Peyer's patch (tissue), 4 donors: ENCODE measurements around the gene CGN. TPM values are rescaled to one million over a fixed set of nuclear protein-coding genes. Genes with fewer than 3 reads are reported as not detected.

Experiments
- DNase-seq, 3 donors: peaks; one replicate each; pipeline ENCODE4 v3.0.0-alpha.2; 2017 to 2019
- H3K27ac ChIP-seq, 4 donors: fragments of 200-600 bp; sonication (generic); one replicate each; pipeline ENCODE4 v1.5.1; 2016 to 2019
- H3K27me3 ChIP-seq, 2 donors: fragments of 200-600 bp; sonication (generic); one replicate each; pipeline ENCODE4 v1.5.1; 2019
- H3K36me3 ChIP-seq, 3 donors: fragments of 200-600 bp; sonication (generic); one replicate each; pipeline ENCODE4 v1.5.1; 2016 to 2019
- H3K4me1 ChIP-seq, 4 donors: fragments of 200-600 bp; sonication (generic); one replicate each; pipeline ENCODE4 v1.5.1; 2016 to 2019
- H3K4me3 ChIP-seq, 4 donors: fragments of 200-600 bp; sonication (generic); 1 replicate in 3 of 4; 2 replicates in 1 of 4; pipeline ENCODE4 v1.5.1; 2016 to 2019; ENCODE audit warnings: mild to moderate bottlenecking in 1 of 4
- H3K9me3 ChIP-seq, 4 donors: fragments of 200-600 bp; sonication (generic); one replicate each; pipeline ENCODE4 v1.5.1; 2016 to 2019; ENCODE audit warnings: mild to moderate bottlenecking in 1 of 4
- CTCF ChIP-seq, 6 experiments: fragments of 450-650 bp in 4 of 6; fragments of 200-600 bp in 2 of 6; sonication (generic) in 1 of 6; IDR thresholded peaks; one replicate each; pipeline ENCODE4 v1.5.1; 2017 to 2019; ENCODE audit warnings: antibody characterized with exemption in 6 of 6, mild to moderate bottlenecking in 3 of 6, moderate library complexity in 1 of 6
- POLR2A ChIP-seq, 2 donors: fragments of 450-650 bp; IDR thresholded peaks; one replicate each; pipeline ENCODE4 v1.5.1; 2017; ENCODE audit warnings: antibody characterized with exemption in 2 of 2, mild to moderate bottlenecking in 2 of 2, moderate library complexity in 2 of 2
- total RNA-seq, 4 donors: library from RNA; depleted of rRNA; stranded (reverse); fragments of >200 nt; gene quantifications; one replicate each; pipeline ENCODE4 v1.1.0, GENCODE V29; 2016

CGN gene, protein sequence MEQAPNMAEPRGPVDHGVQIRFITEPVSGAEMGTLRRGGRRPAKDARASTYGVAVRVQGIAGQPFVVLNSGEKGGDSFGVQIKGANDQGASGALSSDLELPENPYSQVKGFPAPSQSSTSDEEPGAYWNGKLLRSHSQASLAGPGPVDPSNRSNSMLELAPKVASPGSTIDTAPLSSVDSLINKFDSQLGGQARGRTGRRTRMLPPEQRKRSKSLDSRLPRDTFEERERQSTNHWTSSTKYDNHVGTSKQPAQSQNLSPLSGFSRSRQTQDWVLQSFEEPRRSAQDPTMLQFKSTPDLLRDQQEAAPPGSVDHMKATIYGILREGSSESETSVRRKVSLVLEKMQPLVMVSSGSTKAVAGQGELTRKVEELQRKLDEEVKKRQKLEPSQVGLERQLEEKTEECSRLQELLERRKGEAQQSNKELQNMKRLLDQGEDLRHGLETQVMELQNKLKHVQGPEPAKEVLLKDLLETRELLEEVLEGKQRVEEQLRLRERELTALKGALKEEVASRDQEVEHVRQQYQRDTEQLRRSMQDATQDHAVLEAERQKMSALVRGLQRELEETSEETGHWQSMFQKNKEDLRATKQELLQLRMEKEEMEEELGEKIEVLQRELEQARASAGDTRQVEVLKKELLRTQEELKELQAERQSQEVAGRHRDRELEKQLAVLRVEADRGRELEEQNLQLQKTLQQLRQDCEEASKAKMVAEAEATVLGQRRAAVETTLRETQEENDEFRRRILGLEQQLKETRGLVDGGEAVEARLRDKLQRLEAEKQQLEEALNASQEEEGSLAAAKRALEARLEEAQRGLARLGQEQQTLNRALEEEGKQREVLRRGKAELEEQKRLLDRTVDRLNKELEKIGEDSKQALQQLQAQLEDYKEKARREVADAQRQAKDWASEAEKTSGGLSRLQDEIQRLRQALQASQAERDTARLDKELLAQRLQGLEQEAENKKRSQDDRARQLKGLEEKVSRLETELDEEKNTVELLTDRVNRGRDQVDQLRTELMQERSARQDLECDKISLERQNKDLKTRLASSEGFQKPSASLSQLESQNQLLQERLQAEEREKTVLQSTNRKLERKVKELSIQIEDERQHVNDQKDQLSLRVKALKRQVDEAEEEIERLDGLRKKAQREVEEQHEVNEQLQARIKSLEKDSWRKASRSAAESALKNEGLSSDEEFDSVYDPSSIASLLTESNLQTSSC
- 100 to 1,000 TPM in 3 of 4 donors, 10 to 100 TPM in 1; 34.7 to 180 (median 160) TPM for total RNA-seq

DNA sequence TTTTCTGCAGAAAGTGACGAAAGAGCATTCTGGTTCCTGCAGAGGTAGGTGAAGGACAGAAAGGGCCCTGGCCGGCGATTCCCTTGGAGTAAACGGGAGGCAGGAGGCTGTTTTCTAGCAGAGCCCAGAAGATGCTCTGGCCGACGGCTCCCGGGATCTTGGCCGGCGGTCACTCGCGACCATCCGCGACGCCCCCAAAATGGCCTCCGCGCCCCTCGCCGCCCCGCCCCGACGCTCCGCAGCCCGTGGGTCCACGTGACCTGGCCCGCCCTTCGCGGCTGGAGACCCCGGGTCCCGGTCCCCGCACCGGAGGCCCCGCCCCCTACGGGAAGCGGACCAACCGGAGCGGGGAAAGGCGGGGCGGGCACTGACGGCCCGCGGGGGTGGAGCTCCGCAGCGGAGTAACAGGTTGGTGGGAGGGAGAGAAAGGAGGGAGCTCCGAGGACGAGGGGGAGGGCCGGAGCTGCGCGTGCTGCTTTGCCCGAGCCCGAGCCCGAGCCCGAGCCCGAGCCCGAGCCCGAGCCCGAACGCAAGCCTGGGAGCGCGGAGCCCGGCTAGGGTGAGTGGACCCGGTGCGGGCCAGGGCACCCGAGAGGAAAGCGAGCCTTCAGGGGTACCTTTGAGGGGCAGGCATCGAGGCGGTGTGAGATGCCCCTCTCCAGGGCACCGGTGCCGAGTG is at the start of gene CGN:
Gene CGN (plus strand): TSS at position 431 of the 679 bp plus-strand sequence. CDS start 7,133 bp downstream, outside the sequence.
- H3K27ac ChIP-seq = peak within 1 kb of the TSS; percentile 71 to 95 (median 84)
- no peaks in the 10 kb centered on the region for H3K9me3 ChIP-seq
- H3K4me3 ChIP-seq = peak within 1 kb of the TSS; percentile 56 to 86 (median 72)
- TF ChIP-seq CTCF (IDR thresholded peaks at IDR 0.05) (no peak), POLR2A (IDR thresholded peaks at IDR 0.05) (peak; percentile 74 to 92)
- H3K36me3 ChIP-seq = no peaks in the 10 kb centered on the region
- DNase-seq = peak; percentile 88 to 95 (median 94)
- H3K4me1 ChIP-seq = peaks cover 0 to 16% (median 5%) of the 10 kb centered on the region in 4 donors
- H3K27me3 ChIP-seq = no peaks in the 10 kb centered on the region

GRCh38 chr1:151461694-151462093 is 49.5 kb upstream of the CGN start:
- TF ChIP-seq CTCF (IDR thresholded peaks at IDR 0.05) = no peak
- TF ChIP-seq POLR2A (IDR thresholded peaks at IDR 0.05) = no peak
- no peaks in the 10 kb centered on the region for H3K27me3 ChIP-seq
- no peaks in the 10 kb centered on the region for H3K9me3 ChIP-seq
- H3K4me3 ChIP-seq = no peak overlapping the region
- no peak overlapping the region for H3K27ac ChIP-seq
- no peak for DNase-seq
- H3K4me1 ChIP-seq = peaks cover 0 to 10% (median 2%) of the 10 kb centered on the region in 4 donors
- no peaks in the 10 kb centered on the region for H3K36me3 ChIP-seq

DNA sequence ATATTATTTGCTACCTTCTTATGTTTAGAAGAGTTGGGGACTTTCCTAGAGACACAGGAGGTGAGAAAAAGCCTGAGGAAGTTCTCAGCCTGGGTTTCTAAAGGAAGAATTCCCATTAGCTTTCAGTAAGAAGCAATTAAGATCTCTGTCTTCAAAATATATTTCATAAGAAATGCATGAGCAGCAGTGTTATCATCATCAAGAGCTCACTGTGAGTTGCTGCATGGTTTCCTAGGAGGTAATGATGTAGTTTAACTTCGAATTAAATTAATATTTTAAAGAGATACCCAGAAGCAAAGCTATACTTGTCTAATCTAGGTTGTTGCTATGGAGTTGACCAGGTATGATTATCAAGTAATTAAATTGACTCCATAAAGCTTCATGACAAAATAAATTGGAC is 46.2 kb upstream of the CGN start:
- Histone ChIP-seq H3K27me3 (no peaks in the 10 kb centered on the region), H3K9me3 (no peaks in the 10 kb centered on the region), H3K27ac (no peak overlapping the region), H3K4me3 (no peak overlapping the region), H3K4me1 (no peaks in the 10 kb centered on the region), H3K36me3 (no peaks in the 10 kb centered on the region)
- DNase-seq = no peak
- no peak for TF ChIP-seq CTCF (IDR thresholded peaks at IDR 0.05)
- TF ChIP-seq POLR2A (IDR thresholded peaks at IDR 0.05) = no peak

DNA sequence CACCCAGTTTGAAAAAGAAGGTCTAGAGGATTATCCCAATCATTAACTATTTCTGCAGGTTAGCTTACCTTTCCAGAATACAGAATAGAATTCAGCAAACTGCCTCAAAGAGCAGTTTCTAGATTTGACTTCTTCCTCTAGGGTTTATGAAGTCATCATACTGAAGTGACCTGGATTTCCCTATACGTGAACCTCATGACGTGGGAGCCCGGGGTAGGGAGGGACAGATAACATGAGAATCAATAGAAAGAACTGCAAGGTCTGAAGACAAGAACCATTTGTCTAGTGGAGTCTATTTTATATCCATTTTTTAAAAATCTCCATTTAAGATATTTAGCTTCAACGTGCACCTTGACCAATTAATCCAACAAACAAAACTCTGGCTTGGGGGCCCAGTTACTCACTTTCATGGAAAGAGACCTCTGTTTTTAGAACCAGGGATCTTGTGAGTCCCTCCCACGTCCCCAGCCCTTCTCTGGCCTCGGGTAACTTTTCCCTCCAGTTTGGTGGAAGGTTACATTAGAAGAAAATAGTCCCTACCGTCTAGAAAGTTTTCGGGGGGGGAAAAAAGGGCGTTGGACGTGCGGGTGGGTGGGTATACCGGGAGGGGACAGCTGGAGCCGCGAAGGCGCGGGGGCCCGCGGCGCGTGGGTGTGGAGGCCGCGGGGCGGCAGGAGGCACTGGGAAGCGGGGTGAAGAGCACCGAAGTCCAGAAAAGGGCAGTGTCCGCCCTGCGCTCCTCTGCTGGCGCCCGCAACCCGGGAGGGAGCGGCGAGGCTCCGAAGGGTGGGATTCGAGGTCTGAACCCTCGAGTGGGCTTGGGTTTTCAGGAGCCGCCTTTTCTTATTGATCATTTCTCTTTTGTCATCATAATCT is 38.1 kb upstream of the CGN start:
- Histone ChIP-seq H3K36me3 (no peaks in the 10 kb centered on the region), H3K9me3 (no peaks in the 10 kb centered on the region), H3K27ac (peak overlapping the region; percentile 60 to 79 (median 72)), H3K4me3 (peak overlapping the region; percentile 52 to 70 (median 62)), H3K27me3 (no peaks in the 10 kb centered on the region), H3K4me1 (no peaks in the 10 kb centered on the region)
- TF ChIP-seq CTCF (IDR thresholded peaks at IDR 0.05) = peak in 1 of 6 experiments; percentile 0
- TF ChIP-seq POLR2A (IDR thresholded peaks at IDR 0.05) = no peak
- peak; percentile 19 to 74 (median 52) for DNase-seq
